HG02970 (cell line): ENCODE results near the gene IFNL3.

Source experiments
- ATAC-seq: cut with Tn5 transposase; IDR thresholded peaks from one replicate; pipeline ENCODE4 v1.9.1; 2021; ENCODE audit warnings: mild to moderate bottlenecking, moderate library complexity, moderate number of reproducible peaks; ENCODE audit not compliant: unreplicated experiment, low FRiP score

The IFNL3 gene

DNA sequence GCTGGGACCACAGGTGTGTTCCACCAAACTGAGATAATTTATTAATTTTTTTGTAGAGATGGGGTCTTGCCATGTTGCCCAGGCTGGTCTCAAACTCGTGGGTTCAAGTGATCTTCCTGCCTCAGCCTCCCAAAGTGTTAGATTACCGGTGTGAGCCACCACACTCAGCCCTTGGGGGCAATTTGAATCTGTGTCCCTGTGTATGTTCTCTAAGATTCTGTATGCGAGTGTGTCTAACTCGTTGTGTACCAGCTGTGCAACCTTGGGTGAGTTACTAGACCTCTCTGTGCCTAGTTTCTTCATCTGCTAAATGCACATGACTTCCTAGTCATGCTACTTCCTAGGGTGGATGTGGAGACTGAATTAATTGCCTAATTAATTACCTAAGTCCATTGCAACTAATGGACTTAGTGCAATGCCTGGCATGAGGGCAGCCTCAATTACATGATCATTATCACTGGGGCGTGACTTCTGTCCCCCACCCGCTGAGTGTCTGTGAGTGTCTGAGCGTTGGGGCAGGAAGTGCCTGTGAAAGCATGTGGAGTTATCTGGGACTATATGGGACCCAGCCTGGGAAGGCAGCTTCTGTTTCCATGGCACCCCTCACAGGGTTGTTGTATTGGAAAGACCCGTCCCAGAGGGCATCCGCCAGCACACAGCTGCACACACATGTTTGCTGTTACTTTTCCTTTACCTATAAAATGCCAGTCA lies 49.8 kb downstream of the IFNL3 start:
- no peak for ATAC-seq

DNA sequence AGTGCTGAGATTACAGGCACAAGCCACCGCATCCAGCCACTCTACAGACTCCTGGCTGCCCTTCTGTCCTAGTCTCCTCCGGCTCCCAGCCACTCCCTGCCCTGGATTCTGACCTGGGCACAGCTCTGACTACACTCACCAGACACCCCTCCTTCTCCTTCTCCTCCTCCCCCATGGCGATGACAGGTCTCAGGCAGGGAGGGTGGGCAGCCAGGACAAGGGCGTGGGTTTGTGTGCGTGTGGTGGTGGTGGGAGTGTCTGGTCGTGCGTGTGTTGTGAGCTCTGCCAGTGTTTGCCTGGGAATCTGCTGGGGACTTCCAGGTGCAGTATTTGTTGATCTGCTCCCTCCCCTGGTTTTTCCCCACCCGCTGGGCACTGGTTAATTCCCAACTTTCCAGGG lies 51.0 kb downstream of the IFNL3 start:
- no peak for ATAC-seq
